Right renal cortex interstitium (tissue), 3 donors: ENCODE data around the gene STON1. TPM values are rescaled to one million over a fixed set of nuclear protein-coding genes. Genes with fewer than 3 reads are reported as not detected.
"Not testable (repeated sequence)": the region's sequence is repeated elsewhere in the genome, so short reads cannot be mapped to it uniquely, and the experiment has no call there.

Experiments used
- DNase-seq, 3 donors: peaks; one replicate each; pipeline ENCODE4 v3.0.0-alpha.2; 2013; ENCODE audit warnings: low read depth in 3 of 3, low spot score in 2 of 3
- polyA plus RNA-seq, 3 donors: library from polyadenylated mRNA; unstranded; fragments of 120-200 nt; gene quantifications; one replicate each; pipeline ENCODE4 v1.2.1, GENCODE V29; 2013; ENCODE audit not compliant: insufficient read length in 3 of 3

Gene STON1, protein sequence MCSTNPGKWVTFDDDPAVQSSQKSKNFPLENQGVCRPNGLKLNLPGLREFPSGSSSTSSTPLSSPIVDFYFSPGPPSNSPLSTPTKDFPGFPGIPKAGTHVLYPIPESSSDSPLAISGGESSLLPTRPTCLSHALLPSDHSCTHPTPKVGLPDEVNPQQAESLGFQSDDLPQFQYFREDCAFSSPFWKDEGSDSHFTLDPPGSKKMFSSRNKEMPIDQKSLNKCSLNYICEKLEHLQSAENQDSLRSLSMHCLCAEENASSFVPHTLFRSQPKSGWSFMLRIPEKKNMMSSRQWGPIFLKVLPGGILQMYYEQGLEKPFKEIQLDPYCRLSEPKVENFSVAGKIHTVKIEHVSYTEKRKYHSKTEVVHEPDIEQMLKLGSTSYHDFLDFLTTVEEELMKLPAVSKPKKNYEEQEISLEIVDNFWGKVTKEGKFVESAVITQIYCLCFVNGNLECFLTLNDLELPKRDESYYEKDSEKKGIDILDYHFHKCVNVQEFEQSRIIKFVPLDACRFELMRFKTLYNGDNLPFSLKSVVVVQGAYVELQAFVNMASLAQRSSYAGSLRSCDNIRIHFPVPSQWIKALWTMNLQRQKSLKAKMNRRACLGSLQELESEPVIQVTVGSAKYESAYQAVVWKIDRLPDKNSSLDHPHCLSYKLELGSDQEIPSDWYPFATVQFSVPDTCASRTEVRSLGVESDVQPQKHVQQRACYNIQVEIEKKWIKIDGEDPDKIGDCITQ
- 10 to 100 TPM; 32.2 to 38.7 (median 35.8) TPM for polyA plus RNA-seq

DNA sequence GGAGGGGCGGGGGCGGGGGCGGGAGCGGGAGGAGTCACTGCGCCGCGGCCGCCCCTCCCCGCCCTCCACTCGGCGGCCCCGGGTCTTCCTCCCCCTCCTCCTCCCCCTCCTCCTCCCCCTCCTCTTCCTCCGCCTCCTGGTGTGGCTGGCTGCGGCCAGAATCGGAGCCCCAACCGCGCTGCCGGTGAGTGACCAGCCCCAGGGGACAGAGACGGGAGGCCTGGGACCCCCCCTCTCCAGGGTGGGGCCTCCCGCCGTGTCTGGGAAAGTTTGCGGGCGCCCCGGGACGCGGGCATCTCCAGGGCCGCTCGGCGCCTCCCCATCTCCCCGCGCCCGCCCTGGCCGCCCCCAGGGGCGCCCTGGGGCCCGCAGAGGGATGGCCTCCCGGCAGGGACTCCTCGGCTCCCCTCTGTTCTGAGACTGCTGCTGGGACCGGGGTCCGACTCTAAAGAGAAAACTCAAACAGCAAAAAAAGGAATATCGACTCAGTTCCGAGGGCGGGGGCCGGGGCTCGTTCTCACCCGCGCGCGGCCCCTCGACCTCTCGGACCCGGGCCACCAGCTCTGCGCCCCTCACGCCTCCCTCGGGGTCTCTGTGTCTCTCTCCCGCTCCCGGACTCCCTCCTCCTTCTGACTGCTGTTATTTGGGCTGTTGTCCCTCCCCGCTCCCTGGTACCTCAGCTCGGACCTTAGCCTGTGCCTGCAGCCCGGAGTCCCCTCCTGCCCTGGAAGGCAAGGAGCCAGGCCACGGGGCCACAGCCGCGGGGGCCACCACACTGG lies at the start of gene STON1:
STON1 (plus strand) TSS at position 122 of the 779 bp plus-strand sequence. CDS start 50,480 bp downstream, outside the sequence.
- no peak for DNase-seq

DNA sequence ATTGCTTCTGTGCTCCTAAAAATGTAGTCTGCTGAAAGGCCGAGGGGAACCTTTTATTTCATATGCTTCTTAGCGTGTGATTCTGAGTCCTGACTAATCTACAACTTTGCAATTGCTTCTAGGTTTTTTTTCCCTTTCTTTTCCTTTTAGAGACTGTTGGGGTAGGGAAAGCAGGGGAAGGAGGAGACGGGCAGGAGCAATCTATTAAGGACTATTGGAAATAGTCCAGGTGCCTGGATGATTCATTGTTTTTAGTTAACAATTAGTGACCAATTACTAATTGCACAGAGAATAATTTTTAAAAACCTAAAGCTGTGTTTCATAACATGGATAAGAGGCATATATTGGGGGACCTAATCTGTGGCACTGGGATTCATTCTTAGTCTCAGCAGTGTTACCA lies 49.4 kb upstream of the STON1 start:
- DNase-seq: no peak

DNA sequence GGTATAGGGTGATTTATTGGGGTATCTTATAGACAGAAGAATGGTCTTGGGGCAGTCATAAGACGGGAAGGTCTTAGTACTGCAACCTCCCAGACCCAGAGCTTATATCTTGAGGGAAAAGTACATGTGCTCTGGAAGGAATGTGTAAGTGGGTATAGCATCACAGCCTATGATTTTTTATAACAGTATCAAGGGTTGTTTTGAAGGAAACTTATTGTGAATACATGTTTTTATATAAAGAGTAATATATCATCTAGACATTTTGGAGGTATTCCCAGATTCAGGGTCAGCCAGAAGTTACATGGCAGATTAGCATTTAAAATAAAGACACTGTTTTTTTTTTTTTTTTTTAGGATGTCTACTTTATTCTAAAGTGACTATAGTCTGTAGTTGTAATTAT lies 47.6 kb upstream of the STON1 start:
- peak; percentile 45 to 60 (median 56) for DNase-seq

DNA sequence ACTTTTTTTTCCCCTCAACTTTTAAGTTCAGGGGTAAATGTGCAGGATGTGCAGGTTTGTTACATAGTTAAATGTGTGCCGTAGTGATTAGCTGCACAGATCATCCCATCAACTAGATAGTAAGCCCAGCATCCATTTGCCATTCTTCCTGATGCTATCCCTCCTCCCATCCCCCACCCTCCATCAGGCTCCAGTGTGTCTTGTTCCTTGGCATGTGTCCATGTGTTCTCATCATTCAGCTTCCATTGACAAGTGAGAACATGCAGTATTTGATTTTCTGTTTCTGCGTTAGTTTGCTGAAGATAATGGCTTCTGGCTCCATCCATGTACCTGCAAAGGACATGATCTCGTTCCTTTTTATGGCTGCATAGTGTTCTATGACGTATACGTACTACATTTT lies 47.2 kb upstream of the STON1 start:
- DNase-seq: no peak

DNA sequence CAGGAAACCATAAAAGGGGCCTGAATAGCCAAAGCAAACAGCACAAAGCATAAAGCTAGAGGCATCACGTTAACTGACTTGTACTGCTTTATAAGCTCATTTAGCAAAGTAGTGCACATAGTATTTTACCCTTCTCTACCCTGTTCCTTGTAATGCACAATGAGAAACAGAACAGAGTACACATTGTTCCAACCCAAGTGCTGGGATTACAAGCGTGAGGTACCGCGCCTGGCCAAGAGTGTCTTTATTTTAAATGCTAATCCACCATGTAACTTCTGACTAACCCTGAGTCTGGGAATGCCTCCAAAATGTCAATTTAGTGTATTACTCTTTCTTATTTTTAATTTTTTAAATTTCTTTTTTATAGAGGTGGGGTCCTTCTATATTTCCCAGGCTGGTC lies 46.4 kb upstream of the STON1 start:
- DNase-seq: no peak

DNA sequence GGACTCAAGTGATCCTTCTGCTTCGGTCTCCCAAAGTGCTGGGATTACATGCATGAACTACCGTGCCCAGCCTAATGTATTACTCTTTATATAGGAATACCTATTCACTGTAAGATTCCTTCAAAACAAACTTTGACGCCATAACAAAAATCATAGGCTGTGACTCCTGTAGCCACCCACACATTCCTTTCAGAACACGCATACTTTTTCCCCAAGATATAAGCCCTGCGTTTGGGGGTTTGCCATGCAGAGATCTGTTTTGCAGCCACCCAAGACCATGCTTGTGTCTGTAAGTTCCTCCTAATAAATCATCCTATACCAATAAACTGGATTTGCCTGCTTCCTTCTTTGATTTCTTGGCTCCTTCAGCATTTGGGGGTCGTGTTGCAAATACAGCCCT lies 46.0 kb upstream of the STON1 start:
- DNase-seq: no peak

DNA sequence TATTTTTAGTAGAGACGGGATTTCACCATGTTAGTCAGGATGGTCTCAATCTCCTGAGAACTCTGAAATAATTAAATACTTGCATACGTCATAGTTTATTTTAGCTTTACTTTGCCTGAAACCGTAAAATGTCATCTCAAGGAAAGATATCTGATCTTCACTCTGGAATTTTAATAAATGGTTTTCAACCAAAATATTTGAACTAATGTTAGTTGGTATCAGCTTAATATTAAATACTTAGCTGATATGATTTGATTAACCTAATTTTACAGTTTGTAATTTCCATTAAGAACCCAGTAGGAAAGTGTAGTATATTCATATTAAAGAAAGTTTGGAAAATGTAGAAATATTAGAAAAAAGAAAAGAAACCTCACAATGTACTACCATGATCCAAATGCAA lies 41.4 kb upstream of the STON1 start:
- no peak for DNase-seq

DNA sequence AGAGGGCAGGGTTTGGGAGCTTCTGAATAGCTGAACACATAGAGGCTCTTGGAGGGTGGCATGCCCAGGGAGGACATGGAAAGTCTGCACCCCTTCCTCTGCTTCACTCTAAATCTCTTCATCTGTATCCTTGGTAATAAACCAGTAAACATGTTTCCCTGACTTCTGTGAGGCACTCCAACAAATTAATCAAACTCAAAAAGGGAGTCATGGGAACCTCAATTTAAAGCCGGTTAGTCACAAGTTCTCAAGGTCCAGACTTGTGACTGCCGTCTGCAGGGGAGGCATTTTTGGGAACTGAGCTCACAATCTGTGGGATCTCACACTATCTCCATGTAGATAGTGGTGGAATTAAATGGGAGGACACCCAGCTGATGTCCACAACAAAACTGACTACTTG lies 33.1 kb upstream of the STON1 start:
- DNase-seq: no peak

DNA sequence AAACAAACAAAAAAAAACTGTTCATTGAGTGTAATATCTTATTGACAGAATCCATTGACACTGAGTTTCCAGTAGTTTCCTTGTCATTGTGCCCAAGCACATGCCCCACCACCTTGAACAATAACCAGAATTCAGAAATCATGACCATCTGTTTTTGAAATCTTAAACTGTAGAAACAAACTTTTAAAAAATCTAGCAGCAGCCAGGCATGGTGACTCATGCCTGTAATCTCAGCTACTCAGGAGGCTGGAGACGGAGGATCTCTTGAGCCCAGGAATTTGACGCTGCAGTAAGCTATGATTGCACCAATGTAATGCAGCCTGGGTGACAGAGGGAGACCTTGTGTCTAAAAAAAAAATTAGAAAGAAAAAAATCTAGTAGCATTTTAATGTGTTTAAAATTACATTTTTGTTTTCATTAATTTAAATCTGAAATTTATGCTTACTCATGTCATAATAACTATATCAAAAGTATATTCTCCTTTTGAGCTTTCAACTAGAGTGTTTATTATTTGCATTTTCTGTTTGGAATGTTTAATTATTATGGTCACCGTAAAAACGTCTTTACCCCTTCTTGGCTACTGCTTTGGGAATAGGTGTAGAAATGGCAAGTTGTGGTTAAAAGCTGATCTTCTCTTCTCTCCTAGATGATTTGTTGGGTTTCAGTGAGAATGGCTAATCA lies 25.2 kb upstream of the STON1 start:
- no peak for DNase-seq

DNA sequence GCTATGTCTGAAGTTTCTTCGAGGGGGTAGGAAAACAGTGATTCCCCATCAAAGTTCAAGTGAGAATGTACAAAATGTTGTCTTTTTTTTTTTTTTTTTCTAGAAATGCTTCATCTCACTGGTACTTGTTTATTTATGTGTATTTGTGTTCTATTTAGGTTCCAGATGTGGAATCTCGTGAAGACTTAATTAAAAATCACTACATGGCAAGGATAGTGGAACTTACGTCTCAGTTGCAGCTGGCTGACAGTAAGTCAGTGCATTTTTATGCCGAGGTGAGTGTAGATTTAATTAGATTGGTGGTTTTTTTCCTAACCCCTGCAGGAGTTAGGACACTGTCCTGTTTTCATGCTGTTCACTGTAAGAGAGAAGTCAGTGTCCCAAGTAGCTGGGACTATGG lies 22.8 kb upstream of the STON1 start:
- DNase-seq: no peak

DNA sequence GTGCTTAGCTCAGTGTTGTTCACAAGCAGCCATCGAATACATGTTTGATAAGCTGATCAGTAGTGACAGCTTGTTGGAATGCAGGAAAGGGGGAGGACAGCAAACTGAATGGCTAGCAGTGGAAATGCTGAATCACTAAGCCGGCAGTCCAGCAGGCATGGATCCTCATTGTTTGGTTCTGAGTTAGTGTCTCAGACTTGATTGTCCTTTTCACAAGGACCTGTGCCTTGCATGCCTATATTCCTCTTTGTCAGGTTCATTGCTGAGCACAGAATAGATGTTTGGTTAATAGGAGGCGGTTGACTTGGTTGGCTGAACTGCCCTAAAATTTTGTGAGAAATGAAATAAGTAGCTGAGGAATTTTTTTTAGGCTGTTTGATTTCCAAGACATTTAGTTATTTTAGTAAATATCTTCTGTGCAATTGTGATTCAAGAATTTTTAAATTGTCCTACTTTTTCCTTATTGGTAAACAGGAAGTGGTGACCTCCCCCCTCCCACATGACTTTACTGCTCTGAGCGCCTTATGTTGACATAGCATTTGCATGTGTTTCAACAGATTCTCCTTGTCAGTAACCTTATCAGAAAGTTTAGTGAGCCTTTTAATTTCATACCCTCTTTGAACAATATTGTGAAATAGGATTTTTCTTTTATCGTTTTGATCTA lies 21.4 kb upstream of the STON1 start:
- no peak for DNase-seq

DNA sequence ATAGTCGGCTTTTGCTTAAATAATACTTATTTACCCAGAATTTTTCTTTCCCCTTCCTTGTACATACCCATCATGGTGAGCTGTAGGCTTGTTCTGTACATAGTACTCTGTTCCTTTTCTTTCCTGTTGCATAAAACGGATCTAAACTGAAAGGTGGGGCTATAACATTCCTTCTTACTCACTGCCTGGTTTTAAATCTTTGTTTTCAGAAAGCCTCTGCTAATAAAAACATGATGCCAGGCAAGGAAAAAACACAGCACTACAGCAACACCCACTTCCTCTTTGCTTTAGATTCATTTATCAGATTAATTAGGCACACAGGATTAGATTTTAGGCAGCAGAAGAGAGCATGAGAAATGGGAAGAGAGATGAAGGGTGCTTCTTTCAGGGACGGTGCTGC lies 19.6 kb upstream of the STON1 start:
- no peak for DNase-seq

DNA sequence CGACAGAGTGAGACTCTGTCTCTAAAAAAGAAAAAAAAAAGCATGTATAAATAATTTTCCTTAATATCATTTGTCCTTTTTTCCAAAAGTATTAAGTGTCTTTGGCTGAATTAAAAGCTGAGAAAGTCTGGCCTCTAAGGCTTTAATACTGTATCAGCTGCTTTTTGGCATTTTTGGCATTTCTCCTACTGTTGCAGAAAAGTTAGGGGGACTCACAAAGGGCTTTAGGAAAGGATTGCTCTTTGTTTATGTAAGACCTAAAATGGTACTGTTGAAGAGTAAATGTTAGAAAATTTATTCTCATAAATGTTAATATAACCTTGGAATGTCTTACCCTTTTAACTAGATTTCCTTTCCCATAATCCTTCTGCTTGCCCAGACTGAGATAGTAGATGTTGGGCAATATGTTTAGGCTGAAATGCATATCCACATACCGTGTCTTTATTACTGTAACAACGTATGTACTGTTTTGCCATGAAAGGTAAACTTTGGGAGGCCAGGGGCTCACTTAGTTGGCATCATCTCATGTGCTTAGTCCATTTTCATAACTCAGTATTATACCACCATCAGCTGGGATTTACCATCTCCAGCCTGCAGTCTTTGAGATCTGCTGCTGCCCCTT lies 18.0 kb upstream of the STON1 start:
- no peak for DNase-seq

DNA sequence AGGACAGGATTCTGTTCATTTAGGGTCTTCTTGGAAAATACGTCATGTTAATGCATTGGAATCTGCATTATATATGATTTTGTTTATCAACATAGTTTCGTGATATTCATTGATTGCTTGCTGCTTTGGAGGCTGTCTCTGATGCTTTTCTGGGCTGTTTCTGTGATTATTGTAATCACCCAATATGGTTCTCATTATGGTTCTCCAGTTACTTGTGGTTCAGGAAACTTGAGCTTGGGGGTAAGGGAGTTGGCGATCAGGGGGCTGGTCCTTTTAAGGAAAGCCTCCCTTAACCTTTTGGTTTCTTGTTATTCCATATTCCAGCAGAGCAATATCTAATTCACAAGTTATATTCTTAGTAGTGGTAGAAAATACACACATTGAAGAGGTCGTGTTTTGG lies 17.4 kb upstream of the STON1 start:
- no peak for DNase-seq

DNA sequence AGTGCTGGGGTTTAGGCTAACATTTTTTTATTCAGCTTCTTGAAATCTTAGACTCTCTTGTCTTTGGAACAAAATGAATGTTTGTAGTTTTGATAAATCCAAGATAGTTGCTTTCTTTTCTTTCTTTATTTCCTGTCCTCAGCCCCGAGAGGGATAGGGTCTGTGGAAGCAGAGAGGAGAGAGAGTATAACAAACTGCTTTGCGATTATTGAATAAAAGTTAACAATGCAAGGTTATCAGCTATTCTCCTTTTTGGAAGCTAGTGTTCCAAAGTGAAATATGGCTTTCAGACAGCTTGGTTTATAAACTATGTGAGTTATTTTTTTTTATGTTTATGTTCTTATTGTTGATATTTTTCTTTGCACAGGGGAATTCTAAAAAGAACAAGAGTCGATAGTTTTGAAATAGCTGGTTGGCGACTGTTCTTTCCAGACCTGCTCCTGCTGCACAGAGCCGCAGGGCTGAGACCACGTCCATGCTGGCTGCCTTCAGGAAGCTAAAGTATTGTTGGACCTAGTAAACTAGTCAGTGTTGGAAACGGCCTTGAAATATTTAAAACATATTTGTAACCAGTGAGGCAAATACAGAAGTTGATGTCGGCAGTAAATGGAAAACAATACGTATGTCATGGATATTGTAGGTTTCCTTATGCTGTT lies 15.5 kb upstream of the STON1 start:
- DNase-seq: no peak

DNA sequence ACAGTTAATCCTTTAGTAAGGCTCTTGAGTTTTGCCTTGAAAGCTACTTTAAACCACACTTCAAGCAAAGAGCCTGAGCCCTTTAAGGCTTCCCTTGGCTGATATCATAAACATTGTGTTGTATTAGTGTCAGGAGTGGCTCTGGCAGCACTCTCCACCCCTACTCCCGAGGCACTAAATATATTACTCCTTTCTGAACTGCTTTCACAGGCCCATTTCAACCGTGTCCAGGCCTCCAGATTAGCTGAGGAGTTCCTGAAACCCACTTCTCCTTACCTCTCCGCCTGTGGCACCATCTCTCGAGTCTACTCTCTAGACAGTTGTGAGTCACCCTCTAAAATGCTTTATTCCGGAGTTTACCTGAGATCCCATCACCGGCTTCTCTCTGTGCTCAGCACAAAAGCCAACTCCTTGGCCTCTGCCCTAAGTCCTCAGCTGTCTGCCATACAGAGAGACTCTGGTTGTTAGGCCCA lies 14.4 kb upstream of the STON1 start:
- DNase-seq: no peak

DNA sequence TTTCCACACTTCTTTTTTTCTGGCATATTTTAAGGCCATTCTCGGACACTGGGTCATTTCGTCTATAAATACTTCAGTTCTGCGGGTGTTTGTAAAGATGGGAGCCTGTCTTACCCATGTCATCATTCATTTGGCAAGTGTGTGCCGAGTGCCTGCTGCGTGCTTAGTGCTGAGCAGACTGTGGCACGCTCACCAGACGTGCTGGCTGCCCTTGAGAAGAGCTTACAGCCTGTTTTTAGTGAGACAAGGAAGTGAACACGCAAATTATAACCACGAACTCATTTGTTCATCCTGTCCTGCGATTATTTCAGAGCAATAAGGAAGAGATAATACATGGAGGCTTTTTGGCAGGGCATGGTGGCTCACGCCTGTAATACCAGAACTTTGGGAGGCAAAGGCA lies 10.4 kb upstream of the STON1 start:
- DNase-seq: no peak

DNA sequence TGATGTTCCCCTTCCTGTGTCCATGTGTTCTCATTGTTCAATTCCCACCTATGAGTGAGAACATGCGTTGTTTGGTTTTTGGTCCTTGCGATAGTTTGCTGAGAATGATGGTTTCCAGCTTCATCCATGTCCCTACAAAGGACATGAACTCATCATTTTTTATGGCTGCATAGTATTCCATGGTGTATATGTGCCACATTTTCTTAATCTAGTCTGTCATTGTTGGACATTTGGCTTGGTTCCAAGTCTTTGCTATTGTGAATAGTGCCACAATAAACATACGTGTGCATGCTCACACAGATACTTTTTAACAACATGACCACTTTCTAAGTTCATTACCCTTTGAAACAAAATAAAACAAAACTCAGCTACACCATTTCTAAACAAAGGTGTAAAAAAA lies 5.2 kb upstream of the STON1 start:
- not testable (repeated sequence) for DNase-seq

DNA sequence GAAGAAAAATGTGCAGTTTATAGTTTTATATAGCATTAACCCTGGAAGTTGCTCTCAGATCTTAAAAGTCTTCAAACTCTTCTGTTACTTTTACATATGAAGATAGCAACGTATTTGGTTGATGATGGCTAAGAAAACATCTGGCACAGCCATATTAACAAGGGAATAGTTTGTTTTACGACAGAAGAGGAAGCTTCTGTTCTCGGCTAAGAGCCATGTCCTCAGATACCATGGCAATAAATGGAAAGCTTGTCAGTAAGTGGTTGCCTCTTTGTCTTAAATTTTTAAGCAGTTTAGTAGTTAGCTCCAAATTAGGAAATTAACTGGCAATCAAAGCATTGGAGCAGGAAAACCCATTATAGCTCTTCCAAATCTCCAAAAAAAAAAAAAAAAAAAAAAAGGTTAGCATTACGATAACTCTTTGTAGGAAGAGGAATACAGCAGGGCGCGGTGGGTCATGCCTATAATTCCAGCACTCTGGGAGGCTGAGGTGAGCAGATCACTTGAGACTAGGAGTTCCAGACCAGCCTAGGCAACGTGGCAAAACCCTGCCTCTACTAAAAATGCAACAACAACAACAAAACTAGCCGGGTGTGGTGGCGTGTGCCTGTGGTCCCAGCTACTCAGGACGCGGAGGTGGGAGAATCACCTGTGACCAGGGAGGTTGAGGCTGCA lies 4.5 kb upstream of the STON1 start:
- no peak for DNase-seq
